Parathyroid adenoma (tissue), 2 donors: ENCODE data around the gene SSBP2.

Source experiments
- H2AFZ ChIP-seq: fragments of 300-600 bp; sonication (generic); one replicate; pipeline ENCODE4 v1.7.0; 2017; ENCODE audit warnings: antibody characterized with exemption, mild to moderate bottlenecking
- H3K27ac ChIP-seq: fragments of 300-600 bp; sonication (generic); one replicate; pipeline ENCODE4 v1.7.0; 2017
- H3K27me3 ChIP-seq: fragments of 300-600 bp; sonication (generic); one replicate; pipeline ENCODE4 v1.7.0; 2017; ENCODE audit warnings: low read length; ENCODE audit not compliant: control insufficient read depth, insufficient read depth
- H3K36me3 ChIP-seq: fragments of 300-600 bp; sonication (generic); one replicate; pipeline ENCODE4 v1.7.0; 2017; ENCODE audit warnings: low read length; ENCODE audit not compliant: control insufficient read depth, insufficient read depth
- H3K4me1 ChIP-seq: fragments of 300-600 bp; sonication (generic); one replicate; pipeline ENCODE4 v1.7.0; 2017; ENCODE audit warnings: control low read depth
- H3K4me2 ChIP-seq: fragments of 300-600 bp; sonication (generic); one replicate; pipeline ENCODE4 v1.7.0; 2017; ENCODE audit warnings: low read length
- H3K4me3 ChIP-seq: fragments of 300-600 bp; sonication (generic); one replicate; pipeline ENCODE4 v1.7.0; 2017; ENCODE audit warnings: low read depth, low read length
- H3K79me2 ChIP-seq: fragments of 300-600 bp; sonication (generic); one replicate; pipeline ENCODE4 v1.7.0; 2017; ENCODE audit warnings: control low read depth
- H3K9ac ChIP-seq: fragments of 300-600 bp; sonication (generic); one replicate; pipeline ENCODE4 v1.7.0; 2017; ENCODE audit warnings: mild to moderate bottlenecking
- H3K9me3 ChIP-seq: fragments of 300-600 bp; sonication (generic); one replicate; pipeline ENCODE4 v1.7.0; 2017; ENCODE audit warnings: low read length; ENCODE audit not compliant: control insufficient read depth
- CTCF ChIP-seq: fragments of 300-600 bp; sonication (generic); IDR thresholded peaks from one replicate; pipeline ENCODE4 v1.7.0; 2017; ENCODE audit warnings: antibody characterized with exemption, mild to moderate bottlenecking
- donor health status: primary hyperparathyroidism.

The SSBP2 gene

GRCh38 chr5:81400375-81400774 lies 350.5 kb downstream of the SSBP2 start:
- no peak overlapping the region for H2AFZ ChIP-seq
- no peaks in the 10 kb centered on the region for H3K27me3 ChIP-seq
- no peak for TF ChIP-seq CTCF
- H3K27ac ChIP-seq: no peak overlapping the region
- no peaks in the 10 kb centered on the region for H3K36me3 ChIP-seq
- no peaks in the 10 kb centered on the region for H3K9me3 ChIP-seq
- H3K4me3 ChIP-seq: no peak overlapping the region
- no peaks in the 10 kb centered on the region for H3K79me2 ChIP-seq
- H3K4me1 ChIP-seq: no peaks in the 10 kb centered on the region
- H3K9ac ChIP-seq: no peak overlapping the region
- H3K4me2 ChIP-seq: no peak overlapping the region

- no peak for TF ChIP-seq CTCF
- no peak overlapping the region for H2AFZ ChIP-seq
Measured at GRCh38 chr5:81398741-81399140, 352.2 kb downstream of the SSBP2 start.

GRCh38 chr5:81397176-81397575 lies 353.7 kb downstream of the SSBP2 start:
- no peaks in the 10 kb centered on the region for H3K79me2 ChIP-seq
- H3K27me3 ChIP-seq: no peaks in the 10 kb centered on the region
- H3K9me3 ChIP-seq: no peaks in the 10 kb centered on the region
- H3K27ac ChIP-seq: no peak overlapping the region
- no peaks in the 10 kb centered on the region for H3K4me1 ChIP-seq
- H3K4me2 ChIP-seq: no peak overlapping the region
- H2AFZ ChIP-seq: no peak overlapping the region
- H3K9ac ChIP-seq: no peak overlapping the region
- H3K36me3 ChIP-seq: no peaks in the 10 kb centered on the region
- no peak for TF ChIP-seq CTCF
- H3K4me3 ChIP-seq: no peak overlapping the region

More at GRCh38 chr5:81398741-81399140, 352.2 kb downstream of the SSBP2 start:
- H3K9me3 ChIP-seq: no peaks in the 10 kb centered on the region
- H3K79me2 ChIP-seq: no peaks in the 10 kb centered on the region
- H3K4me3 ChIP-seq: no peak overlapping the region
- no peaks in the 10 kb centered on the region for H3K36me3 ChIP-seq
- H3K27ac ChIP-seq: no peak overlapping the region
- H3K27me3 ChIP-seq: no peaks in the 10 kb centered on the region
- H3K4me2 ChIP-seq: no peak overlapping the region
- no peak overlapping the region for H3K9ac ChIP-seq
- no peaks in the 10 kb centered on the region for H3K4me1 ChIP-seq

GRCh38 chr5:81395262-81395661 lies 355.6 kb downstream of the SSBP2 start:
- Histone ChIP-seq H3K4me1 (no peaks in the 10 kb centered on the region), H3K4me3 (no peak overlapping the region), H3K9ac (no peak overlapping the region), H3K27me3 (no peaks in the 10 kb centered on the region), H3K9me3 (no peaks in the 10 kb centered on the region), H3K27ac (no peak overlapping the region), H3K36me3 (no peaks in the 10 kb centered on the region), H3K4me2 (no peak overlapping the region), H2AFZ (no peak overlapping the region), H3K79me2 (no peaks in the 10 kb centered on the region)
- no peak for TF ChIP-seq CTCF
